HepG2 (cell line): ENCODE data around the gene ERP27. TPM values are rescaled to one million over a fixed set of nuclear protein-coding genes. Genes with fewer than 3 reads are reported as not detected.

Source experiments
- ATAC-seq: fragments of 200-7000 bp; cut with Tn5 transposase; 3 replicates; pipeline ENCODE4 v1.9.1; 2020; ENCODE audit warnings: mild to moderate bottlenecking, moderate library complexity
- BruUV-seq: library from RNA; stranded (reverse); fragments of 400-500 nt; replicated peaks from 2 replicates; lab custom pipeline; 2021; lab: Mats Ljungman, UMichigan
- CTCF ChIA-PET: fragments of 300-600 bp; formaldehyde crosslinking; extraction: SDS; loops from one replicate; lab custom pipeline; 2021; ENCODE audit warnings: low total read pairs, inconsistent platforms, low intra/inter-chr PET ratio; lab: Yijun Ruan, JAX
- POLR2A ChIA-PET: fragments of 350-600 bp; sonication (Branson Sonifier 250); formaldehyde crosslinking; loops from one replicate; lab custom pipeline; 2020; ENCODE audit warnings: antibody characterized with exemption, inconsistent platforms; lab: Yijun Ruan, JAX
- DNase-seq: peaks from one replicate; pipeline ENCODE4 v3.0.0-alpha.2; 2015; ENCODE audit warnings: low spot score
- FAIRE-seq: peaks from 3 replicates; lab custom pipeline; 2011; peaks lifted over from hg19 to GRCh38; lab: Jason Lieb, UNC
- H2AFZ ChIP-seq: one replicate; pipeline ENCODE4 v1.6.1; 2011; ENCODE audit warnings: low read length, inconsistent platforms
- H3K27ac ChIP-seq: fragments of 300-600 bp; 3 replicates; pipeline ENCODE4 v1.8.0; 2011; ENCODE audit warnings: mixed run types, mild to moderate bottlenecking, mixed read lengths, low read length, inconsistent platforms; ENCODE audit not compliant: insufficient read depth; ENCODE audit errors: extremely low read length
- H3K27me3 ChIP-seq, 2 experiments: fragments of 200-600 bp in 1 of 2; 2 replicates in 1 of 2; 3 replicates in 1 of 2; pipeline versions ENCODE4 v1.6.0 to v1.8.0; 2011; ENCODE audit warnings: low read length in 2 of 2, mild to moderate bottlenecking in 2 of 2, moderate library complexity in 2 of 2, inconsistent platforms in 1 of 2; ENCODE audit not compliant: insufficient read depth in 2 of 2, control insufficient read depth in 1 of 2
- H3K36me3 ChIP-seq, 2 experiments: fragments of 200-600 bp in 1 of 2; replicated peaks in 1 of 2; 2 replicates in 1 of 2; 3 replicates in 1 of 2; pipeline versions ENCODE4 v1.5.1 to v1.8.0; 2011; ENCODE audit warnings: low read length in 2 of 2, inconsistent platforms in 1 of 2; ENCODE audit not compliant: insufficient read depth in 2 of 2, control insufficient read depth in 1 of 2
- H3K4me1 ChIP-seq: 2 replicates; pipeline ENCODE4 v1.5.1; 2012; ENCODE audit warnings: low read length, inconsistent platforms; ENCODE audit not compliant: insufficient read depth
- H3K4me2 ChIP-seq: 2 replicates; pipeline ENCODE4 v1.6.0; 2011; ENCODE audit warnings: low read depth, low read length, inconsistent platforms
- H3K4me3 ChIP-seq, 3 experiments: fragments of 200-600 bp in 1 of 3; sonication (generic), shearing (Covaris generic) in 1 of 3; replicated peaks in 1 of 3; 2 replicates each; pipeline ENCODE4 v1.5.1; 2011 to 2016; ENCODE audit warnings: low read length in 3 of 3, inconsistent platforms in 2 of 3, low read depth in 2 of 3, mild to moderate bottlenecking in 2 of 3, control low read depth in 1 of 3, mixed read lengths in 1 of 3; ENCODE audit not compliant: insufficient read depth in 1 of 3
- H3K79me2 ChIP-seq: one replicate; pipeline ENCODE4 v1.6.1; 2011; ENCODE audit warnings: low read length, inconsistent platforms; ENCODE audit not compliant: insufficient read depth
- H3K9ac ChIP-seq: 2 replicates; pipeline ENCODE4 v1.6.0; 2011; ENCODE audit warnings: mild to moderate bottlenecking, low read depth, low read length, inconsistent platforms; ENCODE audit not compliant: insufficient read depth
- H3K9me3 ChIP-seq: 2 replicates; pipeline ENCODE4 v1.5.1; 2012; ENCODE audit warnings: mild to moderate bottlenecking, low read length
- H4K20me1 ChIP-seq: 2 replicates; pipeline ENCODE4 v1.6.0; 2011; ENCODE audit warnings: inconsistent platforms, mild to moderate bottlenecking, low read length, moderate library complexity; ENCODE audit not compliant: insufficient read depth
- DDIT3 ChIP-seq: sonication (generic); formaldehyde crosslinking; IDR thresholded peaks from 2 replicates; pipeline ENCODE4 v1.4.0; 2020; ENCODE audit warnings: mild to moderate bottlenecking, missing genetic modification reagents
- ETS1 ChIP-seq: sonication (generic); formaldehyde crosslinking; IDR thresholded peaks from 2 replicates; pipeline ENCODE4 v1.4.0; 2020; ENCODE audit warnings: missing genetic modification reagents
- FOXA3 ChIP-seq: IDR thresholded peaks from 2 replicates; pipeline ENCODE4 v1.6.1; 2016; ENCODE audit warnings: missing genetic modification reagents, missing compliant biosample characterization
- FOXO1 ChIP-seq: sonication (generic); formaldehyde crosslinking; IDR thresholded peaks from 2 replicates; pipeline ENCODE4 v1.4.0; 2020; ENCODE audit warnings: missing genetic modification reagents
- GFI1 ChIP-seq: sonication (generic); formaldehyde crosslinking; IDR thresholded peaks from 2 replicates; pipeline ENCODE4 v1.5.0; 2020; ENCODE audit warnings: missing genetic modification reagents, mild to moderate bottlenecking, borderline replicate concordance
- GTF3A ChIP-seq: sonication (generic); formaldehyde crosslinking; conservative IDR thresholded peaks from 2 replicates; pipeline ENCODE4 v1.4.0; 2020; ENCODE audit warnings: mild to moderate bottlenecking, missing genetic modification reagents
- KDM5B ChIP-seq: sonication (generic); formaldehyde crosslinking; IDR thresholded peaks from 2 replicates; pipeline ENCODE4 v1.4.0; 2020; ENCODE audit warnings: missing genetic modification reagents, mild to moderate bottlenecking, borderline replicate concordance
- MEIS1 ChIP-seq: sonication (generic); formaldehyde crosslinking; IDR thresholded peaks from 2 replicates; pipeline ENCODE4 v1.9.0; 2021; ENCODE audit warnings: mild to moderate bottlenecking, missing genetic modification reagents, moderate library complexity, borderline replicate concordance
- MLXIP ChIP-seq: sonication (generic); formaldehyde crosslinking; IDR thresholded peaks from 2 replicates; pipeline ENCODE4 v1.9.0; 2021; ENCODE audit warnings: missing genetic modification reagents, borderline replicate concordance
- MYNN ChIP-seq: sonication (generic); formaldehyde crosslinking; IDR thresholded peaks from 2 replicates; pipeline ENCODE4 v1.4.0; 2020; ENCODE audit warnings: mild to moderate bottlenecking, low read depth, missing genetic modification reagents
- RBM39 ChIP-seq: fragments of 200-400 bp; formaldehyde crosslinking; IDR thresholded peaks from one replicate; pipeline ENCODE4 v1.6.1; 2018; ENCODE audit warnings: antibody characterized with exemption, mild to moderate bottlenecking, low read depth, low read length; ENCODE audit not compliant: poor library complexity, severe bottlenecking
- REXO4 ChIP-seq: sonication (generic); formaldehyde crosslinking; IDR thresholded peaks from 2 replicates; pipeline ENCODE4 v1.8.0; 2022; ENCODE audit warnings: missing genetic modification reagents, mild to moderate bottlenecking, borderline replicate concordance
- ZBTB44 ChIP-seq: sonication (generic); formaldehyde crosslinking; IDR thresholded peaks from 2 replicates; pipeline ENCODE4 v1.4.0; 2020; ENCODE audit warnings: missing genetic modification reagents
- ZNF205 ChIP-seq: IDR thresholded peaks from 2 replicates; pipeline ENCODE4 v1.6.1; 2018; ENCODE audit warnings: missing biosample characterization, missing genetic modification reagents
- ZNF225 ChIP-seq: sonication (generic); formaldehyde crosslinking; IDR thresholded peaks from 2 replicates; pipeline ENCODE4 v1.4.0; 2020; ENCODE audit warnings: mild to moderate bottlenecking, missing genetic modification reagents
- ZNF770 ChIP-seq: sonication (generic); formaldehyde crosslinking; IDR thresholded peaks from 2 replicates; pipeline ENCODE4 v1.5.0; 2020; ENCODE audit warnings: mild to moderate bottlenecking, missing genetic modification reagents
- ZSCAN9 ChIP-seq: IDR thresholded peaks from 2 replicates; pipeline ENCODE4 v1.6.1; 2016; ENCODE audit warnings: borderline replicate concordance
- WGBS: methylation state at CpG from one replicate; pipeline ENCODE4 v1.1.6; 2017; ENCODE audit warnings: low lambda C conversion rate; 5-methylcytosine and 5-hydroxymethylcytosine counted together
- in situ Hi-C: cut with HindIII; loops from 2 replicates; pipeline ENCODE4 v1.10.0; 2017; ENCODE audit warnings: low pct_unique_long_range_greater_than_20kb; ENCODE audit not compliant: extremely low pct_ligation_motif_present
- intact Hi-C: fragments of 100-400 bp; cut with micrococcal nuclease; formaldehyde crosslinking; loops from one replicate; pipeline ENCODE4 v1.10.0; 2022; ENCODE audit not compliant: unreplicated experiment
- polyA plus RNA-seq, 8 experiments: library from polyadenylated mRNA; depleted of rRNA in 3 of 8; stranded (reverse) in 7 of 8; unstranded in 1 of 8; fragments of >200 nt; fragmentation: Illumina TruSeq in 4 of 8; extraction: Trizol in 4 of 8; gene quantifications; 2 replicates each; pipeline versions ENCODE4 v1.2.1 to v1.2.3, GENCODE V29; 2011 to 2016; ENCODE audit warnings: low read depth in 4 of 8, missing spikeins in 1 of 8, mixed read lengths in 1 of 8; ENCODE audit not compliant: insufficient read depth in 1 of 8
- total RNA-seq, 5 experiments: library from RNA; depleted of rRNA; stranded (reverse); fragments of >200 nt; fragmentation: Illumina TruSeq; extraction: Trizol; gene quantifications; 2 replicates each; pipeline ENCODE4 v1.2.3, GENCODE V29; 2016; ENCODE audit warnings: low read depth in 1 of 5

ERP27 gene
- total and polyA plus RNA-seq, 2 of the 13 experiments (the other 11 are each of a cell fraction or from before 2014, with no cell fraction given) = 1.8 to 6.6 TPM

GRCh38 chr12:14961466-14962152, 23.3 kb upstream of the ERP27 start, which contains the start of gene ARHGDIB:
ARHGDIB (minus strand) TSS chr12:14961601; CDS start chr12:14950712, 10,889 bp downstream.
- H3K9ac ChIP-seq = no peak within 1 kb of the TSS
- no peaks in the 10 kb centered on the region for H3K27me3 ChIP-seq
- in situ Hi-C loops (no loop called here), intact Hi-C loops (no loop called here)
- no peaks in the 10 kb centered on the region for H4K20me1 ChIP-seq
- no peak for DNase-seq
- H3K4me2 ChIP-seq = no peak within 1 kb of the TSS
- no peaks in the 10 kb centered on the region for H3K9me3 ChIP-seq
- CTCF ChIA-PET = no interaction called here
- H2AFZ ChIP-seq = no peak within 1 kb of the TSS
- 45% methylated on average over 14 of the region's 14 CpGs for WGBS
- no peaks in the 10 kb centered on the region for H3K4me1 ChIP-seq
- H3K36me3 ChIP-seq = no peaks in the 10 kb centered on the region
- BruUV-seq = no TSS peak
- H3K79me2 ChIP-seq = no peaks in the 10 kb centered on the region
- H3K27ac ChIP-seq = no peak within 1 kb of the TSS
- H3K4me3 ChIP-seq = no peak within 1 kb of the TSS
- ATAC-seq = no peak
- no peak for FAIRE-seq
- POLR2A ChIA-PET = no interaction called here
- no peak for TF ChIP-seq DDIT3
- no peak for TF ChIP-seq RBM39
- no peak for TF ChIP-seq GFI1
- TF ChIP-seq GTF3A (CRISPR knock-in tag) = no peak
- TF ChIP-seq MYNN (CRISPR knock-in tag) = no peak
- TF ChIP-seq REXO4 (CRISPR knock-in tag) = no peak
- TF ChIP-seq ZBTB44 (CRISPR knock-in tag) = no peak
- TF ChIP-seq FOXA3 = no peak
- no peak for TF ChIP-seq ZSCAN9 (CRISPR knock-in tag)
- TF ChIP-seq KDM5B (CRISPR knock-in tag) = no peak
- no peak for TF ChIP-seq ZNF225 (CRISPR knock-in tag)
- TF ChIP-seq MEIS1 = no peak
- TF ChIP-seq ETS1 (CRISPR knock-in tag) = no peak
- no peak for TF ChIP-seq ZNF770 (CRISPR knock-in tag)
- TF ChIP-seq FOXO1 (CRISPR knock-in tag) = no peak
- no peak for TF ChIP-seq MLXIP (CRISPR knock-in tag)
- no peak for TF ChIP-seq ZNF205 (CRISPR knock-in tag)
